Neural cell (in vitro differentiated cells): ENCODE data around the gene OSBPL9.

Experiments used
- CTCF ChIP-seq: fragments of 450-650 bp; IDR thresholded peaks from 2 replicates; pipeline ENCODE4 v1.5.1; 2014; ENCODE audit warnings: antibody characterized with exemption, mild to moderate bottlenecking, moderate library complexity; ENCODE audit not compliant: poor library complexity, severe bottlenecking
- EZH2 ChIP-seq: fragments of 200-600, 300-800 bp; shearing (Covaris generic), sonication (generic); IDR thresholded peaks from 2 replicates; pipeline ENCODE4 v1.6.1; 2014; ENCODE audit warnings: antibody characterized with exemption, low read length, borderline replicate concordance, mild to moderate bottlenecking; ENCODE audit not compliant: insufficient read depth, poor library complexity, severe bottlenecking
- POLR2AphosphoS5 ChIP-seq: IDR thresholded peaks from 2 replicates; pipeline ENCODE4 v1.6.1; 2012
- RAD21 ChIP-seq: fragments of 450-650 bp; conservative IDR thresholded peaks from 2 replicates; pipeline ENCODE4 v1.6.1; 2014; ENCODE audit warnings: antibody characterized with exemption, mild to moderate bottlenecking, moderate library complexity
- TAF1 ChIP-seq: IDR thresholded peaks from 2 replicates; pipeline ENCODE4 v1.6.1; 2012; ENCODE audit warnings: low read depth

- TF ChIP-seq CTCF (no peak), RAD21 (no peak), EZH2 (no peak), POLR2AphosphoS5 (no peak), TAF1 (no peak)
Observed at GRCh38 chr1:51736702-51737101, 119.8 kb downstream of the OSBPL9 start.
